COLO668 (cell line): ENCODE data around the gene MAFG.

Source experiments
- DNase-seq: peaks from one replicate; lab custom pipeline; 2025; ENCODE audit not compliant: unreplicated experiment; lab: John Stamatoyannopoulos, UW

MAFG gene

DNA sequence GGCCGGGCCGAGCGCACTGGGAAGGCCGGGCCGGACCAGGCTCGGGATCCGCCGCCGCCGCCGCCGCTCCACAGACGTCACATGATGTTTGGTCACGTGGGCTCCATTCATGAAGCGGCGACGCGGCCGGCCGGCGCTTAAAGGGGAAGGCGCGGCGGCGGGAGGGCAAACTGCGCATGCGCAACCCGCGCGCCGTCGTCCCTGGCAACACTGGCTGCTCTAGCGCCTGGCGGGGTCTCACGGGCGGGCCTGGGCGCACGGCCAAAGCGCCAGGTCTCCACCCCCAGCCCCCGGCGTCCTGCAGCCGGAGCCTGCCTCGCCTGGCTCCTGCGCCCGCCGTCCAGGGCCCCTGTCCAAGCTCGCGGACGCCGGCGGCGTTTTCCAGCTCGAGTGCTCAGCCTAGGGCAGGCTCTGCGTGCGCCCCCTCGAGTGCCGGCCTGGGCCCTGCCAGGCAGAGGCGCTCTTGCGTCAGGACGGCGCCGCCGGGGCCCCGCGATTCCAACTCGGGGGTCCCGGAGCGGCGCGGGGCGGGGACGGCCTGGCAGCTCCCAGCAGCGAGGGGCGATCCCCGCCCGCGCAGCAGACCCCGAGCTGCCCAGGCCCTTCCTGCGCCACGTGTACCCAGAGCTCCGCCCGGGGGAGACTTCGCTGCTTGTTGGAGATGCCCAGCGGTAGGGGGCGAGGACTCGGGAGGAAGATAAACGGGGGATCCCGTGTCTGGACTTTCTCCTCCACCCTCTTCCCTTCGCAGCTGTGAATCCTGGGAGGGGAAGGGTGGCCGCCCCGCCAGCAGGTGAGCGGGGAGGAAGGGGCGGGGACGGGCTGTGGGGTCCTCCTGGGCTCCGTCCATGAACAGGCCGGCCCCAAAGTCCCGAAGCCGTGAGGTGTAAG is at the start of gene MAFG:
MAFG (minus strand) TSS at position 83 of the 891 bp plus-strand sequence. CDS start 4,550 bp downstream, outside the sequence.
- DNase-seq, result peak; percentile 93

DNA sequence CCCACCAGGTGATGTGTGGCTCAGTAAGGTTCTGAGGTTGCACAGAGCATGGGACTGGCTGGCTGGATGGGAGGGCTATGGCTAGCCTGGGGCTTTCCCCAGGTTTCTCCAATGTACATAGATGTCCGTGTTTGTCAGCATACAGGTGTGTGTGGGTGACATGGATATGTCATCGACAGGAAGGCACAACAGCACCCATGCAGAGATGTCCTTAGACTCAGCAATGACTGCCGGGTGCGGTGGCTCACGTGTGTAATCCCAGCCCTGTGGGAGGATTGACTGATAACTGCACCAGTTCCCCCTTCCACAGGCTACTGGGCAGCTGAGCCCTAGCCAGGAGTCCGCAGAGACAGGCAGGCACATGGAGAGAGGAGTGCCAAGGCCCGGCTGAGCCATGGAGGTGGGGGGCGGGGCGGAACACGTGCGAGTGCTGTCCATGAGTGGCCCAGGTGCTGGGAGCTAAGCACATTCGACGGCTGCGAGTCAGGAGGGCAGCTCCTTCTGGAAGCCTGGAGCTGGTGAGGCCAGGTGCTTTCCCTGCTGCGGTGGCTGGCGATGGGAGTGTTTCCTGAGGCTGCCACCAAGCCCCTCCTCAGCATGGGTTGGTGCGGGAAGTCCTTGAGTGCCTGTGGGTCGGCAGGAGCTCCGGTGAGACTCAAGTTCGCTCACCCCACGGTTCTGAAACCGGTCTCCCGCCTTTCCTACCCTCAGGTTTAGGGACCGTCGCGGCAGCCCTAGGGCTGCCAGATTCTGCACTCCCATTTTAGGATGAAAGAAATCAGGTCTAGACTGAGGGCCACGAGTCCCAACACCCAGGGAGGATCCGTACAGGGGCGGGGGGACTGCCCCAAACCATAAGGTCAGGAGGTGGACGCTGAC is 49.0 kb upstream of the MAFG start:
- DNase-seq, result peak; percentile 82

DNA sequence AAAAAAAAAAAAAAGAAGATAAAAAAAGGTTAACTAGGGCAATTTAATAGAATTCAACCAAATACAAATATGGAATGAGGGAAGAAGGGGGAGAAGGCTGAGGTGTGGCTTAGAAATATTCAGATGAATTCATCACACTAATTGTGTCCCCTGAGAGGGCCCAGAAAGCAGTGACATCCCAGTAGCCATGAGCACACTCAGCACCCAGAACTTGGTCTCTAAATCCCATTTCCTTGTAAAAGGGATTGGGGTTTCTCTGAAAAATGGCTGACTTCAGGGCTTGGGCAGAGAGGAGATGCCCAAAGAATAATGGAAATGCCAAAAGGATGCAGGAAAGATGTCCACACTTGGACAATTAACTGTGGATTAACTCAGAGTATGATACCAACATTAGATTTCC is 45.9 kb upstream of the MAFG start:
- DNase-seq, result no peak

DNA sequence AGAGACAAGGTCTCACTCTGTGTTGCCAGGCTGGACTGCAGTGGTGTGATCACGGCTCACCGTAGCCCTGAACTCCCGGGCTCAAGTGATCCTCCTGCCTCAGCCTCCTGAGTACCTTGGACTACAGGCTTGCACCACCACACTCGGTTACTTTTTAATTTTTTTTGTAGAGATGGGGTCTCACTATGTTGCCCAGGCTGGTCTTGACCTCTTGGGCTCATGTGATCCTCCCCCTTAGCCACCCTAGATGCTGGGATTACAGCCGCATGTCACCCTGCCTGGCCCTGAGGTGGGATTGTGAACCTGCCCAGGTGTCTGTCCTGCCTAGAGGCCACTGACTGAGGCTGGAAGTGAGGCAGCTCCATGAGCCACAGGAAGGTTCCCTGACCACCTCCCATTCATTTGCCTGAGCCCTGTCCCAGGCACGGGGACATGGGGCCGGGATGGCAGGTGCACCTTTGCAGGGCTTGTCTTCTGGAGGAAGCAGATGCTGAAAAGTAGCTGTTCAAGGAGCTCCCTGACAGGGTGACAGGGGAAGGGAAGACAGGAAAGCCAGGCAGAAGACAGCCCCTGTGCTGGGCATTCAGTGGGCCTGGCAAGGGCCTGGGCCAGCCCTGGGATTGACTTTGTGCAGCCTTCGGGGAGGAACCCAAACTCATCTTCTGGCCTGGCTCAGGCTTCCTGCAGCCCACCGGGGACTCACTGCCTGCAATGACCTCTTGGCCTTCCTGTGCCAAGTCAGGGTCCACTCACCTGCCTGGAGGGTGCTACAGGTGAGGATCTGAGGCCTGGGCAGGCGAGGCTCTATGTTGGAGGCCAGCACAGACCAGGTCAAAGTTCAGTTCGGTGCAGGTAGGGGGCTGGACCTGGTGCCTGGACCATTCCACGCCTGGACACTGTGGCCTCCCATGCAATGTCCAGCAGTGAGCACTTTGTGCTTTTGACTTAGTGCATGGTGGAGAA is 41.6 kb upstream of the MAFG start:
- DNase-seq, result no peak

DNA sequence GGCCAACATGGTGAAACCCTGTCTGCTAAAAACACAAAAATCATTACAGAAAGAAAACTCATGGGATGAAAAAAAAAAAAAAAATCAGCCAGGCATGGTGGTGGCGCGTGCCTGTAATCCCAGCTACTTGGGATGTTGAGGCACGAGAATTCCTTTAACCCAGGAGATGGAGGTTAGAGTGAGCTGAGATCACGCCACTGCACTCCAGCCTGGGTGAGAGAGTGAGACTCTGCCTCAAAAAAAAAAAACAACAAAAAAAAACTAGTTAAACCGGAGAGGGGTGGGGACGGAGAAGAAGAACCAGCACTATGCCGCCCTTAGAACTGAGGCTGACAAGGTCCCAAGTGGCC is 40.8 kb upstream of the MAFG start:
- no peak for DNase-seq

DNA sequence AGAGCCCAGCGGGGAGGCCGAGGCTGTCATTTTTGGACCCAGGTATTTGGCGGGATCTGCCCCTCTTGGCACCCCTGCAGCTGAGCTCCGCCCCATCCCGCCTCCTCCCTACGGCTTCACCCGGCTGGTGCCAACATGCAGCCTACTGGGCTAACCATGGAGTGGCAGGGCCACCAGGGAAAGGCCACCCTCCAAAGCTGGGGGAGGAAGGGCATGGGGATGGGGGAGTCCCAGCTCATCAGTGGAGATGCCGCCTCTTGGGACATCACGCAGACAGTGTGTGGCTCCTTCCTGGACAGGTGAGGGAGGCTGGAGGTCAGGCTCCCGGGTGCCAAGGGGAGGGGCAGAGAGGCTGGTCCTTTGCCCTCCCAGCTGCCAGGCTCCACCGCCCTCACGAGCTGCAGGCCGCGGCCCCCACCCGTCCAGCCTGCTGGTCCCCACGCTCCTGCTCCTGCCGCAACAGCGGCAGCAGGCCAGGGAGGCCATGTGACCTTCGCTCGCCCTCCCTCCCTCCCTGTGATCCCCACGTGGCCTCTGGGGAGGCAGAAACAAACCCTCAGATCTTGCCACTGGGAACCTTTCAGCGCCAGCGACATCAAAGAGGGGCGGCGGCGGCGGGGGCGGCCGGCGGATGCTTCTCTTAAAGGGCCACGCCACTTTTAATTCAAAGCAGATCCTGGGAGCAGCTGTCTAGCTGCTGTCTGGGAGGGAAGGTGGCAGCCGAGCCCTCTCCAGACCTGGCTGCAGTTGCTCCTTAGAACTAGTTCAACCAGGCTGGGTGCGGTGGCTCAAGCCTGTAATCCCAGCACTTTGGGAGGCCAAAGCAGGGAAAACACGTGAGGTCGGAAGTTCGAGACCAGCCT is 40.2 kb upstream of the MAFG start:
- DNase-seq, result peak; percentile 62

DNA sequence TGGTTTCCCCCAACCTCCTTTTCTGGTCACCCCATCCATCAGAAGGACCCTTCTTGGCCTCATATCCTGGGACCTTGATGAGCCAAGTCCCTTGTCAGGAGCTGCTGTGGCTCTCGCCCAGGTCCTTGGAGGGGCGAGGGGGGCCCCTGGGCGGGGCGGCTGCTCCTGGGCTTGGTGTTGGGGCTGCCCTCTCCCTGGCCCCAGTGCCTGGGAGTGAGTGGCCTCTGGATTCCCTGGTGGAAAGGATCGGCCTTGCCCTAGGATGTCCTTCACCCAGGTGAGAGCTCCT is 39.7 kb upstream of the MAFG start:
- DNase-seq, result no peak

GRCh38 chr17:81966343-81967243 is 39.1 kb upstream of the MAFG start:
- DNase-seq, result peak; percentile 93

DNA sequence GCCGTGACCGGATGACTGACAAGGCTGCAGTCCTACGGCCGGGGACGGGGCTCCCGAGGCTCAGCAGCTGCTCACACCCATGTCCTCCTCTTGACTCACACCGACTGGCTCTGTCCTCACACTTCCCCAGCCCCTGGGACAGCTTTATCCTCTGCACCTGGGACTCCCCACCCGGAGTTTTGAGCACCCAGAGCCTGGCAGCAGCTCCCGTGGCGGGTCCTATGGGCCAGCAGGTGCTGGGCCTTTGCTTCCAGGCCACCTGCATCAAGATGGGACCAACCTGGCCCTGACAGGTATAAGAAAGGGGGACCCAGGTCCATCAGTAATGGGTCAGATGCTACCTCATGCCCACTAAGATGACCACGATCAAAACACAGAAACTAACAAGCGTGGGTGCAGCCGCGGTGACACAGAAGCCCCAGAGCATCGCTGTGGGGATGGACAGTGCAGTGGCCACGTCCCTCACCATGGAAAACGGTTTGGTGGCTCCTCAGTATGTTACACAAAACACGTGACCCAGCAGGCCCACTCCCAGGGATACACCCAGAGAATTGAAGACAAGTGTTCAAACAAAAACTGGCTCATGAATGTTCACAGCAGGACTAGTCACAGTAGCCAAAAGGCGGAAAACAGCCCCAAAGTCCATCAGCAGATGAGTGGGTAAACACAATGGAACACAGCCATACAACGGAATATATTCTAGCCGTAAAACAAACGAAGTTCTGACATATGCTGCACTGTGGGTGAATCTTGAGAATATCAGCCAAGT is 36.7 kb upstream of the MAFG start:
- DNase-seq, result no peak

- DNase-seq, result no peak
Observed at GRCh38 chr17:81962499-81963441, 35.2 kb upstream of the MAFG start.

GRCh38 chr17:81961521-81962498 is 34.3 kb upstream of the MAFG start:
- no peak for DNase-seq

DNA sequence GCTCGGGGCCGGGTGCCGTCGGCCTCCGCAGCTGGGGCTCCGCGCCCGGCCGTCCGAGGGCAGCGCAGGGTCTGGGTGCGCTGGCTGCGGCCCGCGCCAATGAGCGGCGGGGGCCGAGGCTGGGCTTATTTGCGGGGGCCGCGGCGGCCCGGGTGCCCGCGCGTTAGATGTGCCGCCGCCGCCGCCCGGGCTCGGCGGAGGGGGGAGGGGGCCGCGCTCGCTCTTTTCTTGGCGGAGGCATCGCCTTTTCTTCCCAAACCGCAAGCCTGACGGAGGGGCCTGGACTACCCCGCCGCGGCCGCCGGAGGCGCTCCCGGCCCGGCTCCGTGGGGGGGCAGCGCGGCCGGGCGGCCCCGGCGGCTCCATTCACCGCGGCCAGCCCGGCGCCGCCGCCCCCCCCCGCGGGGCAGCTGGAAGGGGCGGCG is 33.6 kb upstream of the MAFG start, which contains the start of gene NOTUM:
NOTUM (minus strand) TSS at position 101 of the 425 bp plus-strand sequence. CDS start 278 bp downstream, outside the sequence.
- peak; percentile 31 for DNase-seq

DNA sequence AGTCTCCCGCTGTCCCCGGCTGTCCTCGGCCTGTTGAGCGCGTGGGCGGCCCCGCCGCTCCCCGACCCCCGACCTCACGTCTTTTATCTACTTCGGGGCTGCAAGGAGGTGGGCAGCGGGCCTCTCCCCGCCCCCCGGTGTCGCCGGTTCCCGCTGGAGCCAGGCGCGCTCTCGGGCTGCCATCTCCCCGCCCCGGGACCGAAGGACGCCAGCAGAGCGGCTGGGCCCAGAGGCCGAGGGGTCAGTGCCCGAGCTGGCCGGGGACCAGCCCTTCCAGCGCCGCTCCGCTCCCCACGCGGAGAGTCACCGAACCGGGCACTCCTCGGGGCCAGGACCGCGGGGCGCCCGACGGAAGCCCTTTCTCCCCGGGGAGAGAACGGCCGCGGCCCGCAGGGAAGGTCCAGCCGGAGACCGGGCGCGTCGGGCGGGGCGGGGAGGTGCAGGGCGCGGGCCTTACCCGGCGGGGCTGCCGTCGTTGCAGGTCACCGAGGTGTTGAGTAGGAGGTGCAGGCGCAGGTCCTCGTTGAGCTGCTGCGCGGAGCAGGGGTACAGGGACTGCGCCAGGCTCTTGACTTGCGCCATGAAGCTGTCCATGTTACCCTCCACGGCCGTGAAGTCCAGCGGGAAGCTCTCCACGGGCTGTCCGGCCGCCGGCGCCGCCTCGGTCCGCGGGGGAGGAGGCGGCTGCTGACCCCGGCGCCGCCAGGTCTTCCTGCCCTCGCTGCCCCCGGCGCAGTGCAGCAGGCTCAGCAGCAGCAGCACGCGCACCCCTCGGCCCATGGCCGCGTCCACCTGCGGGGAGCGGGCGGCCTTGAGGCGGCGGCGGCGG is 32.8 kb upstream of the MAFG start:
- peak; percentile 12 for DNase-seq

- peak; percentile 78 for DNase-seq
Observed at GRCh38 chr17:81959362-81960129, 32.0 kb upstream of the MAFG start.
